ENCODE measurements around the gene CNOT10.
"Not testable (repeated sequence)": the region's sequence is repeated elsewhere in the genome, so short reads cannot be mapped to it uniquely, and the experiment has no call there.

The CNOT10 gene, protein sequence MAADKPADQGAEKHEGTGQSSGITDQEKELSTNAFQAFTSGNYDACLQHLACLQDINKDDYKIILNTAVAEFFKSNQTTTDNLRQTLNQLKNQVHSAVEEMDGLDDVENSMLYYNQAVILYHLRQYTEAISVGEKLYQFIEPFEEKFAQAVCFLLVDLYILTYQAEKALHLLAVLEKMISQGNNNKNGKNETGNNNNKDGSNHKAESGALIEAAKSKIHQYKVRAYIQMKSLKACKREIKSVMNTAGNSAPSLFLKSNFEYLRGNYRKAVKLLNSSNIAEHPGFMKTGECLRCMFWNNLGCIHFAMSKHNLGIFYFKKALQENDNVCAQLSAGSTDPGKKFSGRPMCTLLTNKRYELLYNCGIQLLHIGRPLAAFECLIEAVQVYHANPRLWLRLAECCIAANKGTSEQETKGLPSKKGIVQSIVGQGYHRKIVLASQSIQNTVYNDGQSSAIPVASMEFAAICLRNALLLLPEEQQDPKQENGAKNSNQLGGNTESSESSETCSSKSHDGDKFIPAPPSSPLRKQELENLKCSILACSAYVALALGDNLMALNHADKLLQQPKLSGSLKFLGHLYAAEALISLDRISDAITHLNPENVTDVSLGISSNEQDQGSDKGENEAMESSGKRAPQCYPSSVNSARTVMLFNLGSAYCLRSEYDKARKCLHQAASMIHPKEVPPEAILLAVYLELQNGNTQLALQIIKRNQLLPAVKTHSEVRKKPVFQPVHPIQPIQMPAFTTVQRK

DNA sequence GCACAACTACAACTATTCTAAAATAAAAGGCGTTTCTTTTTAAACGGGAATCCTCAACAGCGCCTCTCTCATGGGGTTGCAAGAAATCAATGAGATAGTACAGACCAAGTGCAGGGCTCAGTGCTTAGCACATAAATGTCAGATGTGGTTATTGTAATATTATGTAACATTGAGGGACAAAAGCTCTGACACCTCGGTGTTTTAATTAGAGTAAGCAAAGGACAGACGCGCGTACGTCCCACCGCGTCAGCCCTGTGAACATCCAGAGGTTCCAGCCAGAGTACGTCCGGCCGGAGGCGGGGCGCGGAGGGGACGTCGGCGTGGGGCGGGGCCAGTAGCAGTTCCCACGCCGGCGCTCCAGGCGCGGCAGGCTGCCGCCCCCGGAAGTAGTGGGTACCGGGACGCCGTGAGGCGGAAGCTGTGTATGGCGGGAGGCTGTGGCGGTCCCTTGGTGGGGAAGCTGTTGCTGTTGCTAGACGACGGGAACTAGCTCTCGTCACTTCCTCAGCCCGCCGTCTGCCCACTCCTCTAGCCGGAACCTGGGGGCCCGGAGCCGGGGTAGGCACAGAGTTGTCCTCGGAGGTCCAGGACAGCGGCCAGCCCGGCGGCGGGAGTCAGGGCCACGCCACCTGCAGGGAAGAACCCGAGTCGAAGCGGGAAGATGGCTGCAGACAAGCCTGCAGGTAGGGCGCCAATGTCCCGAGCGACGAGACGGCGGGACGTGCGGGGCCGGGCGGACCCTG, at the start of gene CNOT10:
TSS of gene CNOT10 (plus strand) at position 389 of the 743 bp plus-strand sequence. CDS start at position 662, 273 bp downstream.
- in situ Hi-C loops (cut with HindIII; ENCODE audit: low sequenced_read_pairs): no loop called here

DNA sequence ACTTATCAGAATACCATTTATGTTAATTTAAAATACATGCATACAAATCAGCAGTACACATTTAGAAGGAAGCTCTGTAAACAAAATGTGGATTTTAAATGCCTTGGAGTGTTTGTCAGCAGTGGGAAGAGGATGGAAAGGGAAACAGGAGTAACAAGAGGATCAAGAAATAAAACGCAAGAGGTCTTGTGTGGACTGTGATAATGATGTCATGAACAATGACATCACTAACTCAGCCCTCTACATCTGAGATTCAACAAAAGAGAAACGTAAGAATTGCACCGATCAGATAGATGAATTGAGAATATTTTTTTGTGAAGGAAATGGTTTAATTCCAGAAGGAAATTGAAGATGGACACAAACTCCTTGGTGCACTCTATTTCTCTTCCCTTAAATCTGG, 44.0 kb upstream of the CNOT10 start:
- in situ Hi-C loops (cut with HindIII; ENCODE audit: low sequenced_read_pairs): no loop called here

DNA sequence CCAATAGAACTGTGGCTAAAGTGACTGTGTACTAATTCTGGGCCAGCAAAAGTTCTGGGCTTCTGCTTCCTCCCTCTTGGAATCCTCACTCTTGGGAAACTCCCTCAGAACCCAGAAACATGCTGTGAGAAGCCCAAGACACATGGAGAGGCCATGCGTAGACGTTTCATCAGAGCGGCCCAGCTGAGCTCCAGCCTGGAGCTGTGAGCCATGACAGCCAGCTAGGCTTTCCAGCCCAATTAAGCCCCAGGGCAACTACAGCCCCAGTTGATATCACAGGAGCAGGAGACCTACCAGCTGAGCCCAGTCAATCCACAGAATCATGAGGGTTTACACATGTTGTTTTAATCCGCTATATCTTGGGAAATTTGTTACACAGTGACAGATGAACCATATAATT, 43.6 kb upstream of the CNOT10 start:
- in situ Hi-C loops (cut with HindIII; ENCODE audit: low sequenced_read_pairs): no loop called here

DNA sequence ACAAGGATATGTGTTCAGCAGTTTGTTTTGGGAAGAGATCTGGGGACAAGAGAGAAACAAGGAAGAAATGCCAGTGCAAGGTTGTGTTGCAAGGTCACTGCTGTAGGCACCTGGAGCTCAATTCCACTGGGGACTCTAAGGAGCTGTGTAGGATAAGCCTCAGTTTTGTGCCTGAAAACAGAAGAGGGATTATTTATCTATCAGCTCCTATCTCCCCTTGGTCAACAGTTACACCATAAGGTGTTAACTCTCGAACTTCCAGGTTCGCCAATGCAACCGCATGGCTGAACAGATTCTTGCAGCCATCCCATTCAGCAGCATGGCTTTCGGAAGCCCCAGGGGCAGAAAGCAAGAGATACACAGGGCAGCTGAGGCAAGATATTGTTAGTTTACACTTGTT, 41.6 kb upstream of the CNOT10 start:
- in situ Hi-C loops (cut with HindIII; ENCODE audit: low sequenced_read_pairs): no loop called here

DNA sequence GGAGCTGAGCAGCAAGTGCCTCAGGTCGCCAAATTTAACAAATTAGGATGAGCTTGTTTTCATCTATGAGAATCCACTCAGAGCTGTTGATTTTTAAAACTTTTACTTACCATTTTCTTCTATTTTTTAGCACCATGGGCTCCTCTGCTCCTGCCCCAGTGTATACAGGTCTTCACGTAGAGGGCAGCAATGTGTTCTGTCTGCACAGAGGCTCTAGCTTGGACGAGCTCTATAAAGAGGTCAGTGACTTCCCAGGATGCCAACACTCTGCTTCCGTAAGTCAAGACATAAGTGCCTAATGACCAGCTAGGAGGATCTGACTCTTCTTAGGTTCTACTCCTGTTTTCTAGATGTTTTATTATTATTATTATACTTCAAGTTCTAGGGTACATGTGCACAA, 41.2 kb upstream of the CNOT10 start:
- in situ Hi-C loops (cut with HindIII; ENCODE audit: low sequenced_read_pairs): no loop called here

DNA sequence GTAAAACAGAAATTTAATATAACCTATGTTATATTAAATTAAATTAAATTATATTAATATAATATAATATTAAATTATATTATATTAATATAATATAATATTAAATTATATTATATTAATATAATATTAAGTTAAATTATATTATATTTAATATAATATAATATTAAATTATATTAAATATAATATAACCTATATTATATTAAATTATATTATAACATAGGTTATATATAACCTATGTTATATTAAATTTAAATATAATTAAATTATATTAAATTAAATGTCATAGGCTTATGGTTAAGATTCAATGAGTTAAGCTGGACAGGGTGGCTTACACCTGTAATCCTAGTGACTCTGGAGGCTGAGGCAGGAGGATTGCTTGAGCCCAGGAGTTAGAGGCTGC, 40.6 kb upstream of the CNOT10 start:
- in situ Hi-C loops (cut with HindIII; ENCODE audit: low sequenced_read_pairs): no loop called here

DNA sequence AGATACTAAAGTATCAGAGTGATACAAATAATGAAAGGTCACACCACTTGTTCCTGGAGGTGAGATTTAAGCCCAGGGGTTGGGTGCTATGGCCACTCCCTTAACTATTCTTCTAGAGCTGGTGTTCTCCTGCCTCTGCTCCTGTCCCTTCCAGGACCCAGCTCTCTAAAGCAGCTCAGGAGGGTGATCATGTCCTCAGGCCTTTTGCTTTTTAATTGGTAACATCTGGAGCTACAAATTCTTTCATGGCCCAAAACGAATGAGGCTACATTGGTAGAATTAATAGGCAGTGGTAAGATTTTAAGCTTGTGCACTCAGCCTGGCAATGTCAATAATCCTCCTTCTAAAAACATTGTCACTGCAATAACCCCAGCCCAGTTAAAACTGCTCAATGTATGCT, 38.2 kb upstream of the CNOT10 start:
- in situ Hi-C loops (cut with HindIII; ENCODE audit: low sequenced_read_pairs): no loop called here

DNA sequence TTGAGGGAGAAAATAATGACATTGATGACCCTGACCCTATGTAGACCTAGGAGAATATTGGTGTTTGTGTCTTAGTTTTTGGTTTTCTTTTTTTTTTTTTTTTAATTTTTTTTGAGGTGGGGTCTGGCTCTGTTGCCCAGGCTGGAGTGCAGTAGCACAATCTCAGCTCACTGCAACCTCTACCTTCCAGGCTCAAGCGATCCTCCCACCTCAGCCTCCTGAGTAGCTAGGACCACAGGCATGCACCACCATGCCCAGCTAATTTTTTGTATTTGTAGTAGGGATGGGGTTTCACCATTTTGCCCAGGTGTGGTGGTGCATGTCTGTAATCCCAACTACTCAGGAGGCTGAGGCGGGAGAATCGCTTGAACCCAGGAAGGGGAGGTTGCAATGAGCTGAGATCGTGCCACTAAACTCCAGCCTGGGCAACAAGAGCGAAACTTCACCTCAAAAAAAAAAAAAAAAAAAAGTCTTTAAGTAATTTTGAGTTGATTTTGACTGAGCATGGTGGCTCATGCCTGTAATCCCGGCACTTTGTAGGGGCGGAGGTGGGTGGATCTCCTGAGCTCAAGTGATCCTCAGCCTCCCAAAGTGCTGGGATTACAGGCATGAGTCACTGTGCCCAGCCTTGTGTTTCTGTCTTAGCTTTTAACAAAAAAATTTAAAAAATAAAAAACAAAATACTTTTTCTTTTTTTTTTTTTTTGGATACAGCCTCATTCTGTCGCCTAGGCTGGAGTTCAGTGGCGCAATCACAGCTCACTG, 32.5 kb upstream of the CNOT10 start:
- in situ Hi-C loops (cut with HindIII; ENCODE audit: low sequenced_read_pairs): not testable (repeated sequence)

DNA sequence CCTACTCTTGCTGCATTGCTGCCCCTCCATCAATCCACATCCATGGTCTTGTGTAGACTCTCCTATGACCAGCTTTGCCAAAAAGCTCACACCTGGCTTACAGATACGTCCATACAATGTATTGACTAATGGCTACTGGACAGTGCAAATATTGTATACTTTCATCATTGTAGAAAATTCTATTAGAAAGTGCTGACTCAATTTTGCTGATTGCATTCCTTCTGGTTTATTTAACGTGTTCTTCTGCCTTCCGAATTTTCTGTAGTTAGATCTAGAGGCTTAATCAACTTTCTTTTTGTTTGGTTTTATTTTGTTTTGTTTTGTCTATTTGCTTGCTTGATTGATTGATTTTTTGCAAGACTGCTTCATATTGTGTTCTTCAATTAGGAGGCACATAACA, 29.8 kb upstream of the CNOT10 start:
- in situ Hi-C loops (cut with HindIII; ENCODE audit: low sequenced_read_pairs): no loop called here

DNA sequence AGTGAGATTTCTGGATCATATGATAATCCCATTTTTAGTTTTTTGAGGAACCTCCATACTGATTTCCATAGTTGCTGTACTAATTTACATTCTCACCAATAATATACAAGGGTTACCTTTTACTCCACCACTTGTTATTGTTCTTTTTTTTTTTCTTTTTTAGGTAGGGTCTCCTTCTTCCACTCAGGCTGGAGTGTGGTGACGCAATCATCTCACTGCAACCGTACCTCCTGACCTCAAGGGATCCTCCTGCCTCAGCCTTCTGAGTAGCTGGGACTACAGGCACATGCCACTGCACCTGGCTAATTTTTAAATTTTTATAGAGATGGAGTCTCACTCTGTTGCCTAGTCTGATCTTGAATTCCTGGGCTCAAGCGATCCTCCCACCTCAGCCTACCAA, 24.4 kb upstream of the CNOT10 start:
- in situ Hi-C loops (cut with HindIII; ENCODE audit: low sequenced_read_pairs): no loop called here

DNA sequence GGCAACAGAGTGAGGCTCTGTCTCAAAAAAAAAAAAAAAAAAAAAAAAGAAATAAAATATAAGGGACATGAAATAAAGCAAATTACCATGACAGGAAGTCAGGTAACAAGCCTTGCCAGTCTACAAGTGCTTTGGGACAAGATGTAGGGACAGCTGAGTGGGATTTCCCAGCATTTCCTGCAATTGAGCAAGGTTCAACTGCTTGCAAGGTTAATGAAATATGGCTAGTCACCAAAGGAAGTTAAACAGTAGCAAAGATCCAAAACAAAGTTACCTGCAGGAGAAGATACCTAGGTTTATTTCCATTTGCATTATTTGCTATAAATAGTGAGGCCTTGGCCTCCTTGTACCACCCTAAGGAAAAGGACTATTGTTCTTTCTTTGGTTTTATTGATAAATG, 22.3 kb upstream of the CNOT10 start:
- in situ Hi-C loops (cut with HindIII; ENCODE audit: low sequenced_read_pairs): no loop called here

DNA sequence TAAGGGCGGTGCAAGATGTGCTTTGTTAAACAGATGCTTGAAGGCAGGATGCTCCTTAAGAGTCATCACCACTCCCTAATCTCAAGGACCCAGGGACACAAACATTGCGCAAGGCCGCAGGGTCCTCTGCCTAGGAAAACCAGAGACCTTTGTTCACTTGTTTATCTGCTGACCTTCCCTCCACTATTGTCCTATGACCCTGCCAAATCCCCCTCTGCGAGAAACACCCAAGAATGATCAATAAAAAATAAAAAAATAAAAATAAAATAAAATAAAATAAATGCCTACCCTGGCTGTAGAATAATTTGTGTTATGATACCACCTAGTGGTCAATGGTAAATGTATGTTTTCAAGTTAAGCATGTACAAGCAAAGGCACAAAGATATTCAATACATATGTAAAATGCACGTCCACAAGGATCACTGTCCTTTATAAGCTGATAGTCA, 20.3 kb upstream of the CNOT10 start:
- in situ Hi-C loops (cut with HindIII; ENCODE audit: low sequenced_read_pairs): not testable (repeated sequence)

DNA sequence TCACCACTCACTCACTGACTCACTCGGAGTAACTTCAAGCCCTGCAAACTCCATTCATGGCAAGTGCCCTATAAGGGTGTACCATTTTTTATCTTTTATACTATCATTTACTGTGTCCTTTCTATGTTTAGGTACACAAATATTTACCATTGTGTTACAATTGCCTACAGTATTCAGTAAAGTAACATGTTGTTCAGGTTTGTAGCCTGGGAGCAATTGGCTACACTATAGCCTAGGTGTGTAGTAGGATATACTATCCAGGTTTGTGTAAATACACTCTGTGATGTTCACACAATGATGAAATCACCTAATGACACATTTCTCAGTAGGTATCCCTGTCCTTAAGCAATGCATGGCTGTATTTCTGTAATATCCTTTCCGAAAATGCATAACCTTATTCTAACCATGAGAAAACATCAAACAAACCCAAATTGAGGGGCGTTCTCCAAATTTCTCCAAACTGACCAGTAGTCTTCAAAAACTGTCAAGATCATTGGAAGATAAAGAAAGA, 17.9 kb upstream of the CNOT10 start:
- in situ Hi-C loops (cut with HindIII; ENCODE audit: low sequenced_read_pairs): no loop called here

DNA sequence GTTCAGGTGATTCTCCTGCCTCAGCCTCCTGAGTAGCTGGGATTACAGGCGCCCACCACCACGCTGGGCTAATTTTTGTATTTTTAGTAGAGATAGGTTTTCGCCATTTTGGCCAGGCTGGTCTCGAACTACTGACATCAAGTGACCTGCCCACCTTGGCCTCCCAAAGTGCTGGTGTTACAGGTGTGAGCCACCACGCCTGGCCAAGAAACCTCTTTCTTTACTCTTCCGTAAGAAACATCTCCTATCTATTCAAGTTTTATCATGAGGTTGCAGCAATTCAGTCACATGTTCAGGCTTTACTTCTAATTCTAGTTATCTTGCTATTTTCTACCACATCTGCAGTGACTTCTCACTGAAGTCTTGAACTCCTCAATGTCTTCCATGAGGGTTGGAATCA, 15.8 kb upstream of the CNOT10 start:
- in situ Hi-C loops (cut with HindIII; ENCODE audit: low sequenced_read_pairs): not testable (repeated sequence)

DNA sequence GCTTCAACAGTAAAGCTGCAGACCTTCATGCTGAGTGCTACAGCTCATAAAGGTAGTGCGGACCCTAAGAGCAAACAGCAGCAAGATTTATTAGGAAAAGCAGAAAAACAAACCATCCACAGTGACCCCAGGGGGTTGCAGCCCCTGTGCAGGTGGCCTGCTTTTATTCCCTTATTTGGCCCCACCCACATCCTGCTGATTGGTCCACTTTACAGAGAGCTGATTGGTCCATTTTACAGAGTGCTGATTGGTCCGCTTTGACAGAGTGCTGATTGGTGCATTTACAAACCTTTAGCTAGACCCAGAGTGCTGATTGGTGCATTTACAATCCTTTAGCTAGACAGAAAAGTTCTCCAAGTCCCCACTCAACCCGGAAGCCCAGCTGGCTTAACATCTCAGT, 11.3 kb upstream of the CNOT10 start:
- in situ Hi-C loops (cut with HindIII; ENCODE audit: low sequenced_read_pairs): loop anchor here (10.0 kb wide), 2 partner anchors 149 to 499 kb away; no protein-coding TSS in a partner anchor

DNA sequence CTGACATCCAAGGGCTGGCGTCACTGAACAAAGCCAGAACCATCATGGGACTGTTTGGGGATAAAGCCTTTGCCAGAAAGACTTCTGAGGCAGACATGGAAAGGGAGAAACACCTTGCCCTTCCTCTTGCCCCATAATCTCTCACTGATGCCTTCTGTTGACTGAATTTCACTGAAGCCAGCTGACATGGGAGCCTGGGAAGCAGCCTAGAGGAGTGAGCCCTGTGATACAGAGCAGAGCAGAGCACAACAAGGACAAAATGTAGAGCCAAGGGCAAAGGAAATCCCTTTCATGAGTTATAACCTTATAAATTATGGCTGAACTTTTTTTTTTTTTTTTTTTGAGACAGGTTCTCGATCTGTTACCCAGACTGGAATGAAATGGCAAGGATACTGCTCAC, 9.8 kb upstream of the CNOT10 start:
- in situ Hi-C loops (cut with HindIII; ENCODE audit: low sequenced_read_pairs): loop anchor here (10.0 kb wide), 2 partner anchors 150 to 500 kb away; no protein-coding TSS in a partner anchor

DNA sequence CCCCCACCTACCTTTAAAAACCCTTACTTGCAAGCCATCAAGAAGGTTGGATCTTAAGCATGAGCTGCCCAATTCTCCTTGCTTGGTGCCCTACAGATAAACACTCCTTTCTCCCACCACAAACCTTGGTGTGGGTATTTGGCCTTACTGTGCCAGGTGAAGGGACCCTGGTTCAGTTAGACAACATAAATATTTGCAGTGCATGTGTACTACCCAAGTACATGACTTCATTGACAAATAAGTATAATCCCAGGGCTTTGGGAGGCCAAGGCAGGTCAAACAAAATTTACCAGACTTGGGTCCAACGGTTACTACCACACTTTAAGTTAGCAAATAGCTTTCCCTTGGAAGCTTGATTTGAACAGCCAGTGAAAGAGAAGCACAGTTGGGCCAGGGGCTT, 9.3 kb upstream of the CNOT10 start:
- in situ Hi-C loops (cut with HindIII; ENCODE audit: low sequenced_read_pairs): loop anchor here (10.0 kb wide), 2 partner anchors 151 to 501 kb away; no protein-coding TSS in a partner anchor

DNA sequence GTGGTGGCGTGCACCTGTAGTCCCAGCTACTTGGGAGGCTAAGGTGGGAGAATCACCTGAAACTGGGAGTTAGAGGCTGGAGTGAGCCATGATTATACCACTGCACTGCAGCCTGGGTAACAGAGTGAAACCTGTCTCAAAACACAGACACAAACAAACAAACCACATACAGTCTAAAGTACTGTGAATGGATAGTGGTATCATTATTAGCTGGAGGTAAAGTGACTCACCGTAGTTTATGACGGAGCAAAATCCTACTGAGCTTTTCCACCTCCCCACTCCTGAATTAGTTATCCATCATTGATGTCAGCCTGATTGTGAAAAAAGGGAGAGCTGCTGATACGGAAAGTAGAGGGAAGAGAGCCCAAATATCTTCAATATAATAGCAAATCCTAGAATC, 3.2 kb upstream of the CNOT10 start:
- in situ Hi-C loops (cut with HindIII; ENCODE audit: low sequenced_read_pairs): no loop called here

DNA sequence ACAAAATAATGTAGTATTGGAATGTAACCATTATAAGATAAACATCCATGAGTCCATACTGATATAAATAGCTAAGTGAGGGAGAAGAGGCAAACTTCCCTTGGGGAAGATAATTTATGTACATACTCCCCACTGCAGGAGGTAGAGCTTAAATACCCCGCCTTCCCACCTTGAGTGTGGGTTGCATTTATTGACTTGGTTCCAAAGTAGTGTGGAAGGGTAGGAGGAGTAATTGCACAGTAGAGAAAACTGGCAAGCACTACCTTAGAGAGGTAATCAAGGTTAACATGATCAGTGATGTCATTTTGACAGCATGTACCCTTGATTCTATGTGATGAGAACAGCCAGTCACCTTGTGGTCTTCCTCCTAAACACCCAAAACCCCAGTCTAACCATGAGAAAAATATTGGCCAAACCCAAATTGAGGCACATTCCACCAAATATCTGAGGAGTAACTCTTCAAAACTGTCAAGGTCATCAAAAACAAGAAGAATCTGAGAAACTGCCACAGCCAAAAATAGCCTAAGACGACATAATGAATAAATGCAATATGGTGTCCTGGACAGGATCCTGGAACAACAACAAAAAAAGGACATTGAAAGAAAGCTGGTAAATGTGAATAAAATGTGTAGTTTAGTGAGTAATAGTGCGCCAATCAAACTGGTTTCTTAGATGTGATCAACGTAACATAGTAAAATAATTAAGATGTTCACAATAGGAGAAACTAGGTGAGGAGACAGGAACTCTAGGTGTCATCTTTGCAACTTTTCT, 774 bp upstream of the CNOT10 start:
- in situ Hi-C loops (cut with HindIII; ENCODE audit: low sequenced_read_pairs): no loop called here
